Naive thymus-derived CD4-positive, alpha-beta T cell (primary cell): ENCODE results near the gene ITSN1. TPM values are rescaled to one million over a fixed set of nuclear protein-coding genes. Genes with fewer than 3 reads are reported as not detected.

ENCODE experiments used
- polyA plus RNA-seq, 2 donors: library from polyadenylated mRNA; unstranded; fragments of 300-500 nt; fragmentation: Illumina TruSeq; gene quantifications; one replicate each; pipeline ENCODE4 v1.2.3, GENCODE V29; 2021
- total RNA-seq, 6 experiments: library from RNA in 5 of 6; stranded (reverse) in 5 of 6; gene quantifications; 1 replicate in 5 of 6; 2 replicates in 1 of 6; pipeline ENCODE4 v1.2.3 and lab custom pipeline; 2021 to 2026

The ITSN1 gene
- total and polyA plus RNA-seq, 7 experiments from 2014 or later = 1.2 to 8.6 (median 3.2) TPM

Other genes starting within 250 kb of the ITSN1 start
- 10 to 100 TPM in 4 of 5 experiments, 1 to 10 TPM in 1; 9.1 to 80.5 (median 33.7) TPM for gene IFNGR2, start 239.1 kb upstream of the ITSN1 start, total RNA-seq
- 10 to 100 TPM; 29.8 to 39.2 TPM for gene IFNGR2, start 239.1 kb upstream of the ITSN1 start, polyA plus RNA-seq
- gene TMEM50B, start 162.5 kb upstream of the ITSN1 start, total RNA-seq = 100 to 1,000 TPM in 2 of 5 experiments, 10 to 100 TPM in 3; 38.3 to 108 (median 61.7) TPM
- 10 to 100 TPM; 37.0 to 46.5 TPM for gene TMEM50B, start 162.5 kb upstream of the ITSN1 start, polyA plus RNA-seq
- gene DNAJC28, start 150.8 kb upstream of the ITSN1 start, total RNA-seq = 1 to 10 TPM in 1 of 5 experiments, under 1 TPM in 3, not detected in 1; 0.27 to 1.5 (median 0.61) TPM
- under 1 TPM; 0.54 to 0.92 TPM for gene DNAJC28, start 150.8 kb upstream of the ITSN1 start, polyA plus RNA-seq
- gene GART, start 100.4 kb upstream of the ITSN1 start, total RNA-seq = 10 to 100 TPM; 38.3 to 98.8 (median 71.9) TPM
- gene GART, start 100.4 kb upstream of the ITSN1 start, polyA plus RNA-seq = 10 to 100 TPM; 37.3 to 56.4 TPM
- 100 to 1,000 TPM; 337 to 497 (median 431) TPM for gene SON, start 99.5 kb upstream of the ITSN1 start, total RNA-seq
- 100 to 1,000 TPM; 481 to 546 TPM for gene SON, start 99.5 kb upstream of the ITSN1 start, polyA plus RNA-seq
- 10 to 100 TPM in 3 of 5 experiments, 1 to 10 TPM in 2; 8.9 to 30.8 (median 10.7) TPM for gene DONSON, start 53.8 kb upstream of the ITSN1 start, total RNA-seq
- 1 to 10 TPM; 4.2 to 4.4 TPM for gene DONSON, start 53.8 kb upstream of the ITSN1 start, polyA plus RNA-seq
- gene CRYZL1, start 760 bp upstream of the ITSN1 start, total RNA-seq = 10 to 100 TPM; 34.6 to 75.5 (median 40.4) TPM
- gene CRYZL1, start 760 bp upstream of the ITSN1 start, polyA plus RNA-seq = 10 to 100 TPM; 33.0 to 43.0 TPM